WTC11 (cell line): ENCODE measurements around the gene FAM107A. TPM values are rescaled to one million over a fixed set of nuclear protein-coding genes. Genes with fewer than 3 reads are reported as not detected.

Experiments
- ATAC-seq: fragments of 200-7000 bp; cut with Tn5 transposase; 2 replicates; pipeline ENCODE4 v1.10.0; 2021; ENCODE audit warnings: mild to moderate bottlenecking, moderate library complexity
- CTCF ChIA-PET: fragments of 300-600 bp; sonication (Branson Sonifier 250); formaldehyde crosslinking; loops from one replicate; lab custom pipeline; 2021; ENCODE audit warnings: antibody characterized with exemption; lab: Charles Lee
- POLR2A ChIA-PET: fragments of 350-600 bp; sonication (Branson Sonifier 250); formaldehyde crosslinking; loops from one replicate; lab custom pipeline; 2021; ENCODE audit warnings: antibody characterized with exemption; lab: Charles Lee
- DNase-seq: peaks from one replicate; pipeline ENCODE4 v3.0.0; 2021; ENCODE audit warnings: low spot score
- H3K27ac Mint-ChIP-seq: 2 replicates; pipeline ENCODE4 v1.8.0; 2021; ENCODE audit warnings: mixed read lengths
- H3K27me3 Mint-ChIP-seq: 2 replicates; pipeline ENCODE4 v1.8.0; 2021; ENCODE audit warnings: low read depth, mild to moderate bottlenecking, moderate library complexity, mixed read lengths
- H3K36me3 Mint-ChIP-seq: 2 replicates; pipeline ENCODE4 v1.8.0; 2021; ENCODE audit warnings: mixed read lengths
- H3K4me1 Mint-ChIP-seq: 2 replicates; pipeline ENCODE4 v1.8.0; 2022; ENCODE audit warnings: mixed read lengths
- H3K4me3 Mint-ChIP-seq: 2 replicates; pipeline ENCODE4 v1.8.0; 2021; ENCODE audit warnings: mild to moderate bottlenecking, moderate library complexity, mixed read lengths
- H3K9me3 Mint-ChIP-seq: 2 replicates; pipeline ENCODE4 v1.8.0; 2021; ENCODE audit warnings: mixed read lengths
- CREM ChIP-seq: sonication (generic); formaldehyde crosslinking; IDR thresholded peaks from 2 replicates; pipeline ENCODE4 v1.8.1; 2022; ENCODE audit warnings: mild to moderate bottlenecking, missing genetic modification reagents, moderate library complexity
- FOXJ3 ChIP-seq: sonication (generic); formaldehyde crosslinking; IDR thresholded peaks from 2 replicates; pipeline ENCODE4 v1.9.0; 2021; ENCODE audit warnings: missing genetic modification reagents, mild to moderate bottlenecking, borderline replicate concordance
- FOXK1 ChIP-seq: sonication (generic); formaldehyde crosslinking; IDR thresholded peaks from 2 replicates; pipeline ENCODE4 v1.8.0; 2022; ENCODE audit warnings: mild to moderate bottlenecking, moderate library complexity, missing genetic modification reagents
- FOXP1 ChIP-seq: sonication (generic); formaldehyde crosslinking; IDR thresholded peaks from 2 replicates; pipeline ENCODE4 v1.8.0; 2022; ENCODE audit warnings: missing genetic modification reagents, mild to moderate bottlenecking, moderate library complexity, borderline replicate concordance
- HMGA2 ChIP-seq: fragments of 250-450 bp; sonication (Bioruptor Pico); IDR thresholded peaks from 2 replicates; pipeline ENCODE4 v1.4.0; 2021; ENCODE audit warnings: mild to moderate bottlenecking, moderate library complexity
- NFYB ChIP-seq: sonication (generic); formaldehyde crosslinking; conservative IDR thresholded peaks from 2 replicates; pipeline ENCODE4 v1.8.0; 2022; ENCODE audit warnings: low read depth, missing genetic modification reagents
- OVOL2 ChIP-seq: fragments of 250-450 bp; sonication (Bioruptor Pico); IDR thresholded peaks from 2 replicates; pipeline ENCODE4 v1.9.0; 2021; ENCODE audit warnings: mild to moderate bottlenecking, borderline replicate concordance
- TCF7 ChIP-seq: sonication (generic); formaldehyde crosslinking; IDR thresholded peaks from 2 replicates; pipeline ENCODE4 v1.8.0; 2022; ENCODE audit warnings: mild to moderate bottlenecking, low read depth, missing genetic modification reagents, moderate library complexity
- TEAD4 ChIP-seq: sonication (generic); formaldehyde crosslinking; IDR thresholded peaks from 2 replicates; pipeline ENCODE4 v1.8.0; 2022; ENCODE audit warnings: mild to moderate bottlenecking, missing genetic modification reagents
- ZNF317 ChIP-seq: sonication (generic); formaldehyde crosslinking; IDR thresholded peaks from 2 replicates; pipeline ENCODE4 v1.8.1; 2023; ENCODE audit warnings: low read depth, mild to moderate bottlenecking, moderate library complexity, missing genetic modification reagents, borderline replicate concordance
- ZNF396 ChIP-seq: fragments of 250-450 bp; sonication (Bioruptor Pico); IDR thresholded peaks from 2 replicates; pipeline ENCODE4 v1.8.0; 2021; ENCODE audit warnings: mild to moderate bottlenecking, moderate library complexity, borderline replicate concordance
- ZNF416 ChIP-seq: fragments of 250-450 bp; sonication (Bioruptor Pico); IDR thresholded peaks from 2 replicates; pipeline ENCODE4 v1.9.0; 2021; ENCODE audit warnings: mild to moderate bottlenecking, inconsistent platforms
- total RNA-seq: library from RNA; stranded (reverse); gene quantifications from 3 replicates; pipeline ENCODE4 v1.2.3, GENCODE V29; 2021
- TF ChIP-seq, protein P1 (sequence below): sonication (generic); formaldehyde crosslinking; IDR thresholded peaks from 2 replicates; pipeline ENCODE4 v1.8.0; 2023; ENCODE audit warnings: mild to moderate bottlenecking, missing genetic modification reagents
- TF ChIP-seq, protein P2 (sequence below): fragments of 250-450 bp; sonication (Bioruptor Pico); IDR thresholded peaks from 2 replicates; pipeline ENCODE4 v2.1.2; 2022; ENCODE audit warnings: mild to moderate bottlenecking, moderate library complexity
- TF ChIP-seq, protein P3 (sequence below): sonication (generic); formaldehyde crosslinking; IDR thresholded peaks from 2 replicates; pipeline ENCODE4 v1.8.0; 2022; ENCODE audit warnings: missing genetic modification reagents
- TF ChIP-seq, protein P4 (sequence below): fragments of 250-450 bp; sonication (Bioruptor Pico); IDR thresholded peaks from 2 replicates; pipeline ENCODE4 v1.9.0; 2021; ENCODE audit warnings: mild to moderate bottlenecking, borderline replicate concordance
- TF ChIP-seq, protein P5 (sequence below): sonication (generic); formaldehyde crosslinking; conservative IDR thresholded peaks from 2 replicates; pipeline ENCODE4 v1.8.1; 2022; ENCODE audit warnings: mild to moderate bottlenecking, missing genetic modification reagents

FAM107A gene
- total RNA-seq, 1 experiment from 2014 or later = 0.31 TPM

DNA sequence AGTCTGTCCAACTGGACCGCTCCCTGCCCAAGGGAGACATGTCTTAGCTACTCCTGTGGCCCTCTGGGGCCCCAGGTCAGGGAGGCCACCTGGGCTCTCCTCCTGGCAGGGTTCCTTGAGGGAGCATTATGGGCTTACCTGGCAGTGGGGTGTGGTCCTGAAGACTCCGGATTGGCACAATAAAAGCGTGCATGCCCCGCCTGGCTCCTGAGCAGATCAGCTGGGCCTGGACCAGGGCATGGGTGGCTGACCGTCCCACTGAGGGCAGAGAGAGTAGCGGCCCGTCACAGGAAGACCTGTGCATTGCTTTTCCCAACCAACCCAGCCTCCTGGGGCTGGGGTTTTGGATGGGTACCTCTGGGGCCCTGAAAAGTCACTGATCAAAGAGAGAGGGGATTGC lies 45.6 kb downstream of the FAM107A start:
- Mint-ChIP-seq H3K27me3 (no peaks in the 10 kb centered on the region), H3K27ac (no peak overlapping the region), H3K4me3 (no peak overlapping the region), H3K36me3 (no peaks in the 10 kb centered on the region), H3K4me1 (peaks cover 11% of the 10 kb centered on the region), H3K9me3 (no peaks in the 10 kb centered on the region)
- ChIA-PET CTCF (interaction anchor here (0.6 to 1.6 kb wide), 5 partner anchors 14 to 207 kb away, joined by 3 to 5 read pairs (median 4); no protein-coding TSS in a partner anchor), POLR2A (no interaction called here)
- no peak for ATAC-seq
- DNase-seq = no peak
- TF ChIP-seq FOXP1 (CRISPR knock-in tag) = no peak
- TF ChIP-seq HMGA2 (CRISPR knock-in tag) = no peak
- no peak for TF ChIP-seq ZNF317 (CRISPR knock-in tag)
- no peak for TF ChIP-seq ZNF416 (CRISPR knock-in tag)
- no peak for TF ChIP-seq NFYB (CRISPR knock-in tag)
- TF ChIP-seq, protein P1, sequence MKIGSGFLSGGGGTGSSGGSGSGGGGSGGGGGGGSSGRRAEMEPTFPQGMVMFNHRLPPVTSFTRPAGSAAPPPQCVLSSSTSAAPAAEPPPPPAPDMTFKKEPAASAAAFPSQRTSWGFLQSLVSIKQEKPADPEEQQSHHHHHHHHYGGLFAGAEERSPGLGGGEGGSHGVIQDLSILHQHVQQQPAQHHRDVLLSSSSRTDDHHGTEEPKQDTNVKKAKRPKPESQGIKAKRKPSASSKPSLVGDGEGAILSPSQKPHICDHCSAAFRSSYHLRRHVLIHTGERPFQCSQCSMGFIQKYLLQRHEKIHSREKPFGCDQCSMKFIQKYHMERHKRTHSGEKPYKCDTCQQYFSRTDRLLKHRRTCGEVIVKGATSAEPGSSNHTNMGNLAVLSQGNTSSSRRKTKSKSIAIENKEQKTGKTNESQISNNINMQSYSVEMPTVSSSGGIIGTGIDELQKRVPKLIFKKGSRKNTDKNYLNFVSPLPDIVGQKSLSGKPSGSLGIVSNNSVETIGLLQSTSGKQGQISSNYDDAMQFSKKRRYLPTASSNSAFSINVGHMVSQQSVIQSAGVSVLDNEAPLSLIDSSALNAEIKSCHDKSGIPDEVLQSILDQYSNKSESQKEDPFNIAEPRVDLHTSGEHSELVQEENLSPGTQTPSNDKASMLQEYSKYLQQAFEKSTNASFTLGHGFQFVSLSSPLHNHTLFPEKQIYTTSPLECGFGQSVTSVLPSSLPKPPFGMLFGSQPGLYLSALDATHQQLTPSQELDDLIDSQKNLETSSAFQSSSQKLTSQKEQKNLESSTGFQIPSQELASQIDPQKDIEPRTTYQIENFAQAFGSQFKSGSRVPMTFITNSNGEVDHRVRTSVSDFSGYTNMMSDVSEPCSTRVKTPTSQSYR = no peak
- TF ChIP-seq, protein P2, sequence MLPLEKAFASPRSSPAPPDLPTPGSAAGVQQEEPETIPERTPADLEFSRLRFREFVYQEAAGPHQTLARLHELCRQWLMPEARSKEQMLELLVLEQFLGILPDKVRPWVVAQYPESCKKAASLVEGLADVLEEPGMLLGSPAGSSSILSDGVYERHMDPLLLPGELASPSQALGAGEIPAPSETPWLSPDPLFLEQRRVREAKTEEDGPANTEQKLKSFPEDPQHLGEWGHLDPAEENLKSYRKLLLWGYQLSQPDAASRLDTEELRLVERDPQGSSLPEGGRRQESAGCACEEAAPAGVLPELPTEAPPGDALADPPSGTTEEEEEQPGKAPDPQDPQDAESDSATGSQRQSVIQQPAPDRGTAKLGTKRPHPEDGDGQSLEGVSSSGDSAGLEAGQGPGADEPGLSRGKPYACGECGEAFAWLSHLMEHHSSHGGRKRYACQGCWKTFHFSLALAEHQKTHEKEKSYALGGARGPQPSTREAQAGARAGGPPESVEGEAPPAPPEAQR = no peak
- no peak for TF ChIP-seq TCF7 (CRISPR knock-in tag)
- TF ChIP-seq, protein P3, sequence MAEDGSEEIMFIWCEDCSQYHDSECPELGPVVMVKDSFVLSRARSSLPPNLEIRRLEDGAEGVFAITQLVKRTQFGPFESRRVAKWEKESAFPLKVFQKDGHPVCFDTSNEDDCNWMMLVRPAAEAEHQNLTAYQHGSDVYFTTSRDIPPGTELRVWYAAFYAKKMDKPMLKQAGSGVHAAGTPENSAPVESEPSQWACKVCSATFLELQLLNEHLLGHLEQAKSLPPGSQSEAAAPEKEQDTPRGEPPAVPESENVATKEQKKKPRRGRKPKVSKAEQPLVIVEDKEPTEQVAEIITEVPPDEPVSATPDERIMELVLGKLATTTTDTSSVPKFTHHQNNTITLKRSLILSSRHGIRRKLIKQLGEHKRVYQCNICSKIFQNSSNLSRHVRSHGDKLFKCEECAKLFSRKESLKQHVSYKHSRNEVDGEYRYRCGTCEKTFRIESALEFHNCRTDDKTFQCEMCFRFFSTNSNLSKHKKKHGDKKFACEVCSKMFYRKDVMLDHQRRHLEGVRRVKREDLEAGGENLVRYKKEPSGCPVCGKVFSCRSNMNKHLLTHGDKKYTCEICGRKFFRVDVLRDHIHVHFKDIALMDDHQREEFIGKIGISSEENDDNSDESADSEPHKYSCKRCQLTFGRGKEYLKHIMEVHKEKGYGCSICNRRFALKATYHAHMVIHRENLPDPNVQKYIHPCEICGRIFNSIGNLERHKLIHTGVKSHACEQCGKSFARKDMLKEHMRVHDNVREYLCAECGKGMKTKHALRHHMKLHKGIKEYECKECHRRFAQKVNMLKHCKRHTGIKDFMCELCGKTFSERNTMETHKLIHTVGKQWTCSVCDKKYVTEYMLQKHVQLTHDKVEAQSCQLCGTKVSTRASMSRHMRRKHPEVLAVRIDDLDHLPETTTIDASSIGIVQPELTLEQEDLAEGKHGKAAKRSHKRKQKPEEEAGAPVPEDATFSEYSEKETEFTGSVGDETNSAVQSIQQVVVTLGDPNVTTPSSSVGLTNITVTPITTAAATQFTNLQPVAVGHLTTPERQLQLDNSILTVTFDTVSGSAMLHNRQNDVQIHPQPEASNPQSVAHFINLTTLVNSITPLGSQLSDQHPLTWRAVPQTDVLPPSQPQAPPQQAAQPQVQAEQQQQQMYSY = no peak
- no peak for TF ChIP-seq ZNF396 (CRISPR knock-in tag)
- no peak for TF ChIP-seq OVOL2 (CRISPR knock-in tag)
- no peak for TF ChIP-seq FOXJ3 (CRISPR knock-in tag)
- no peak for TF ChIP-seq CREM (CRISPR knock-in tag)
- TF ChIP-seq, protein P4, sequence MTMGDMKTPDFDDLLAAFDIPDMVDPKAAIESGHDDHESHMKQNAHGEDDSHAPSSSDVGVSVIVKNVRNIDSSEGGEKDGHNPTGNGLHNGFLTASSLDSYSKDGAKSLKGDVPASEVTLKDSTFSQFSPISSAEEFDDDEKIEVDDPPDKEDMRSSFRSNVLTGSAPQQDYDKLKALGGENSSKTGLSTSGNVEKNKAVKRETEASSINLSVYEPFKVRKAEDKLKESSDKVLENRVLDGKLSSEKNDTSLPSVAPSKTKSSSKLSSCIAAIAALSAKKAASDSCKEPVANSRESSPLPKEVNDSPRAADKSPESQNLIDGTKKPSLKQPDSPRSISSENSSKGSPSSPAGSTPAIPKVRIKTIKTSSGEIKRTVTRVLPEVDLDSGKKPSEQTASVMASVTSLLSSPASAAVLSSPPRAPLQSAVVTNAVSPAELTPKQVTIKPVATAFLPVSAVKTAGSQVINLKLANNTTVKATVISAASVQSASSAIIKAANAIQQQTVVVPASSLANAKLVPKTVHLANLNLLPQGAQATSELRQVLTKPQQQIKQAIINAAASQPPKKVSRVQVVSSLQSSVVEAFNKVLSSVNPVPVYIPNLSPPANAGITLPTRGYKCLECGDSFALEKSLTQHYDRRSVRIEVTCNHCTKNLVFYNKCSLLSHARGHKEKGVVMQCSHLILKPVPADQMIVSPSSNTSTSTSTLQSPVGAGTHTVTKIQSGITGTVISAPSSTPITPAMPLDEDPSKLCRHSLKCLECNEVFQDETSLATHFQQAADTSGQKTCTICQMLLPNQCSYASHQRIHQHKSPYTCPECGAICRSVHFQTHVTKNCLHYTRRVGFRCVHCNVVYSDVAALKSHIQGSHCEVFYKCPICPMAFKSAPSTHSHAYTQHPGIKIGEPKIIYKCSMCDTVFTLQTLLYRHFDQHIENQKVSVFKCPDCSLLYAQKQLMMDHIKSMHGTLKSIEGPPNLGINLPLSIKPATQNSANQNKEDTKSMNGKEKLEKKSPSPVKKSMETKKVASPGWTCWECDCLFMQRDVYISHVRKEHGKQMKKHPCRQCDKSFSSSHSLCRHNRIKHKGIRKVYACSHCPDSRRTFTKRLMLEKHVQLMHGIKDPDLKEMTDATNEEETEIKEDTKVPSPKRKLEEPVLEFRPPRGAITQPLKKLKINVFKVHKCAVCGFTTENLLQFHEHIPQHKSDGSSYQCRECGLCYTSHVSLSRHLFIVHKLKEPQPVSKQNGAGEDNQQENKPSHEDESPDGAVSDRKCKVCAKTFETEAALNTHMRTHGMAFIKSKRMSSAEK = no peak
- no peak for TF ChIP-seq TEAD4 (CRISPR knock-in tag)
- TF ChIP-seq, protein P5, sequence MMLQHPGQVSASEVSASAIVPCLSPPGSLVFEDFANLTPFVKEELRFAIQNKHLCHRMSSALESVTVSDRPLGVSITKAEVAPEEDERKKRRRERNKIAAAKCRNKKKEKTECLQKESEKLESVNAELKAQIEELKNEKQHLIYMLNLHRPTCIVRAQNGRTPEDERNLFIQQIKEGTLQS (CRISPR knock-in tag) = no peak
- TF ChIP-seq FOXK1 (CRISPR knock-in tag) = no peak
